Measurements from ENCODE around the gene BDH1.
A peak's percentile ranks its signal among the peaks of the same experiment; 100 is the strongest.

- TF ChIP-seq CTCF (IDR thresholded peaks at IDR 0.05) (peak; percentile 61), RAD21 (IDR thresholded peaks at IDR 0.05; ENCODE audit: low read length) (peak; percentile 73), SMC3 (IDR thresholded peaks at IDR 0.05; ENCODE audit: low read depth, low read length) (peak; percentile 70), SIN3A (IDR thresholded peaks at IDR 0.05; ENCODE audit: borderline replicate concordance, low read depth, low read length) (no peak), TAF1 (IDR thresholded peaks at IDR 0.05; ENCODE audit: borderline replicate concordance, low read depth, low read length) (no peak), FOSL2 (IDR thresholded peaks at IDR 0.05; ENCODE audit: borderline replicate concordance, low read depth) (no peak), CHD2 (IDR thresholded peaks at IDR 0.05; ENCODE audit: low read length, partially characterized antibody) (no peak), NRF1 (IDR thresholded peaks at IDR 0.05; ENCODE audit: low read depth, low read length) (no peak), FOXJ3 (CRISPR knock-in tag; IDR thresholded peaks at IDR 0.05) (no peak)
Measured at GRCh38 chr3:197501879-197502620, 53.7 kb downstream of the BDH1 start.

All from SK-N-SH (cell line).